HG03469 (cell line): ENCODE results near the gene PNMA8A.

Source experiments
- ATAC-seq: cut with Tn5 transposase; IDR thresholded peaks from one replicate; pipeline ENCODE4 v1.9.1; 2021; ENCODE audit warnings: mild to moderate bottlenecking, moderate library complexity, moderate number of reproducible peaks; ENCODE audit not compliant: unreplicated experiment

PNMA8A gene

DNA sequence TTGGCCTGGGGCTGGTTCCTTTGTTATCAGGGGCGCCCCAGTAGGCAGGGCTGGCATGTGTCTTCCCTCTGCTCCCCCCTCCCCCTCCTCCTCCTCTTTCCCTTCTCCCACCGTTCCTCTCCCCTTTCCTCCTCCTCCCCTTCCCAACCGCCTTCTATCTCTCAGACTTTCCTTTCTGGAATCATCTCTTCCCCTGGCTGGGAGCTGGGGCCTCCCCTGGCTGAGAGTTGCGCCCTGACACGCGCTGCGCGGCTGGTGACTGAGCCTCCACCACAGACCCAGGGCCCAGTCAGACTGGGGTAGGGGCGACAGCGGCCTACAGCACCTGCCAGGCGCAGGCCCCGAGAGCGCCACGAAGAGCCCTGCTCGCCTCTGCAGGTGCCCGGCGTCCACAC lies 21.5 kb upstream of the PNMA8A start:
- ATAC-seq, result no peak

DNA sequence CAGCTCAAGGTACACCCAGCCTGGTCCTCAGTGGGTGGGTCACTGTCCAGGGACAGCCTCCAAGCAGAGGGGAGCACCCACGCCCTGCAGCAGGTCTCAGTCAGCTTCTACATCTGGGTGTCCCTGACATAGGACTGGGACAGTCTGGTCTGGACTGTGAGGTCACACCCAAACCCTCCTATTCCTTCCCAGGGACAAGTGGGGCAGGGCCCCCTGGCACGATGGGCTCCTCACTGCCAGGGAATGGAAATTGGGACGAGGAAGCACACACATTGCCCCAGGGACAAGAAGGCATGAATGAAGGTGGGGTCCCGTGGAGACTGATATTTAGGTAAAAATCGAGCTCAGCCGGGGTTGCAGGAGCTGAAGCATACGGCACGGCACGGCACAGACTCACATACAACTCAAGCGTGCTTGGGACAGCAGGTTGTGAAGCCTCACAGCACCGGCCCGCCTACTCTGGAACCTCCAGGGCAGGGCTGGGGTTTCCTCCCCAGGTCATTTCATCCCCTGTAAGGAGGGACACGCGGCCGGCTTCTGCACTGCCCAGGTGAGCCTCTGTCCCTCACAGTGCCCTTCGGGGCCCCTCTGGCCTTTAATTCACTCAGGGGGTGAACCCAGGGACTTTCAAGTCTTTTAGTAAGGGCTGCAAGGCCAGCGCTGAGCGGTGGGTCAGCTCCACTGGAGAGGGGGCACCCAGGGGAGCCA lies 20.8 kb upstream of the PNMA8A start:
- ATAC-seq, result no peak

DNA sequence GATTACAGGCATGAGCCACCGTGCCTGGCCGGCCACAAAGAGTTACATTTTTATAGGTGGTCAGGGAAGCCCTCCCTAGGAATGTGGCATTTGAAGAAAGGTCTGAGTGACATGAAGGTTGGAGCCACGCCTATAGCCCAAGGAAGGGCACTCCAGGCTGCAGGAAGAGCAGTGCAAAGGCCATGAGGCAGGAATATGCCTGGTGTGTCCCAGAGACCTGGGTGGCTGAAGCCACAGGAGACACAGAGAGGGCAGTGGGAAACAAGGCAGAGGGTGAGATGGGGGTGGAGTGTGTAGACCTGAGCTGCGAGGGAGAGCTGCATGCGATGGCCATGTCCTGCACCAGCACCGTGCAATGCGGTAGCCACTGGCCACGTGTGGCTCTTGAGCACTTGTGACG lies 19.4 kb upstream of the PNMA8A start:
- no peak for ATAC-seq

- ATAC-seq, result no peak
Observed at GRCh38 chr19:46489445-46490272, 18.3 kb upstream of the PNMA8A start.

DNA sequence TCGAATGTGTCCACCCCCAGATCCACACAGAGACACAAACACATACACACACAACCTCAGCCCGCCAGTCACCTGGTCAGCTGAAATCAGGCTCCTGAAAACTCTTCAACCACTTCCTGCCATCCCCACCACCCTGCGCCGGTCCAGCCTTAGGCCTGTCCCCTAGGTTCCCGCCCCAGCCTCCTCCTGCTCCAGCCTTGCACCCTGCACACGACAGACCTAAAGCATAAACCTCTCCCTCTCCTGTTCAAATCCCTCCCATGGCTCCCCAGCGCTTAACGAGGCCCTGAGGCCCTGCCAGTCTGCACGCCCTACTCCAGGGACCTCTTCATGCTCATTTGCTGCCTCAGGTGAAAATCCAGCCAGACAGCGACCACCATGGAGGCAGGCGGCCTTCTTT lies 17.2 kb upstream of the PNMA8A start:
- ATAC-seq, result no peak

- ATAC-seq, result no peak
Observed at GRCh38 chr19:46487802-46488445, 16.6 kb upstream of the PNMA8A start.

GRCh38 chr19:46487178-46487801 lies 15.9 kb upstream of the PNMA8A start:
- ATAC-seq, result no peak

- no peak for ATAC-seq
Observed at GRCh38 chr19:46486358-46486757, 15.0 kb upstream of the PNMA8A start.

GRCh38 chr19:46484656-46485055 lies 13.3 kb upstream of the PNMA8A start:
- ATAC-seq, result no peak

GRCh38 chr19:46482631-46483030 lies 11.3 kb upstream of the PNMA8A start:
- ATAC-seq, result no peak

GRCh38 chr19:46481947-46482346 lies 10.6 kb upstream of the PNMA8A start:
- ATAC-seq, result no peak

GRCh38 chr19:46481223-46481848 lies 10.0 kb upstream of the PNMA8A start:
- no peak for ATAC-seq

- ATAC-seq, result no peak
Observed at GRCh38 chr19:46480415-46480814, 9.1 kb upstream of the PNMA8A start.

DNA sequence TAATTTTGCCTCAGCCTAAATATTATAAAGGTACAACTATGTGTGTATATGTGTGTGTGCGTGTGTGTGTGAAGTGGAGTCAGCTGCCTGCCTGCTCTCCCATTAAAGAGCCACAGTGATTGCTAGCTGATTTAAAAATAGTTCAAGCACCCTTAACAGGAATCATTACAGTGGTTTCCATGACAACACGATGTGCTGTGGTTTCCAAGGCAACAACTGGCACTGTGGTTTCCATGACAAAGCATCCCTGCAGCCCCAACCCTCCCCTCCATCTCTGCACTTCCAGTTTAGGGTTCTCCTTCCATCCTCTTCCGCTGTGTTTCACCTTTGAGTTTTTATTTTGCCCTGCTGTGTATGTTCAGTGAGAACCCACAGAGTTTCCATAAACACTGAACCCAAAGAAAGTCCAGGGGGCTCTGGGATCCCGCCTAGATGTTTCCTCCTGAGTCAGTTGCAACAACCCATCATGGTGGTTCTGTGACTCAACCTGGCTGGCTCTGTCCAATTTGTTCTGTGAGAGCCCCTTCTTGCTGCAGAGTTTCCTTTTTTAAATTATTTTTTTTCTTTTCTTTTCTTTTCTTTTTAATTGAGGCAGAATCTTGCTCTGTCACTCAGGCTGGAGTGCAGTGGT lies 7.1 kb upstream of the PNMA8A start:
- no peak for ATAC-seq

- ATAC-seq, result no peak
Observed at GRCh38 chr19:46475986-46476385, 4.6 kb upstream of the PNMA8A start.

DNA sequence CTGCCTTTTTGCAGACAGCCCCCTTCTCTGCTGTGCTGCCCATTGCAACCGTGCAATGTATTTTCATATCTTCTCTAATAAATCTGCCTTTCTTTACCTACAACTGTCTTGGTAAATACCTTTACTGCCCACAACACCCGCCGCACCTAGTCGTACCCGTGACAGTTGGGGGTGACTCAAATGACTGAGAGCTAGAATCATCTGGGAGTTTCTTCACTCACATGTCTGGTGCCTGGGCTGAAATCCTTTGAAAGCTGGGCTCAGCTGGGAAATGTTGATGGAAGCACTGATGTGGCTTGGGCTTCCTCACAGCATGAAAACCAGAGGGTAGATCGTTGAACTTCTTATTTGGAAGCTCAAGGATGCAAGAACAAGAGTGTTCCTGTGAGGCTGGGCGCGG lies 2.8 kb upstream of the PNMA8A start:
- ATAC-seq, result no peak

DNA sequence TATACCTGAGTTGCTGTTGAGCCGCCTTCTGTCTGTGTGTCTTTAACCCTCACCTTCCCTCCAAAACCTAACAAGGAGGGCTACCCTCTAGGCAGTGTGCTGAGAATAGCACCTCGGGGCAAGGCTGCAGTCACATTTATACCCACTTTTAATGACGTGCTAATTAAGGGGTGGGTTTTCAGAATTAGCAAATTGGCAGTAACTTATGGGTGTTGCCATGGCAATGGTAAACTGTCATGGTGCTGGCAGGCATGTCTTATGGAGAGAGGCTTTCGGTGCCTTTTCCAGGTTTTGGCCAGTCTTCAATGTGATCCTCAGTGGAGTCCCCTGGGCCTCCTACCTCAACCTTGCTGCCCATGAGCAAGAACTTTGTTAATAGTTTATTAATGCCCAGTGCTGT lies 1.2 kb upstream of the PNMA8A start:
- ATAC-seq, result no peak

GRCh38 chr19:46471811-46472543 lies 614 bp upstream of the PNMA8A start:
- no peak for ATAC-seq

GRCh38 chr19:46470376-46470775 lies 987 bp downstream of the PNMA8A start:
- no peak for ATAC-seq
